OCI-LY1 (cell line): ENCODE data around the gene DNAJC7.

Experiments
- H2AFZ ChIP-seq: fragments of 200-600 bp; sonication (generic), shearing (Covaris generic); 2 replicates; pipeline ENCODE4 v1.6.0; 2014; ENCODE audit warnings: antibody characterized with exemption, mild to moderate bottlenecking, low read length
- H3F3A ChIP-seq: fragments of 200-600 bp; sonication (generic), shearing (Covaris generic); 2 replicates; pipeline ENCODE4 v1.6.0; 2014; ENCODE audit warnings: mild to moderate bottlenecking, antibody characterized with exemption, low read length, moderate library complexity; ENCODE audit not compliant: insufficient read depth
- H3K27ac ChIP-seq: fragments of 200-600 bp; sonication (generic); 2 replicates; pipeline ENCODE4 v1.5.1; 2014; ENCODE audit warnings: low read length, mixed run types, mild to moderate bottlenecking, low read depth; ENCODE audit not compliant: poor library complexity, severe bottlenecking
- H3K27me3 ChIP-seq: fragments of 200-600 bp; sonication (generic); 2 replicates; pipeline ENCODE4 v1.6.0; 2014; ENCODE audit warnings: antibody characterized with exemption, mild to moderate bottlenecking, low read length, moderate library complexity; ENCODE audit not compliant: insufficient read depth
- H3K36me3 ChIP-seq: fragments of 200-600 bp; sonication (generic); 2 replicates; pipeline ENCODE4 v1.6.1; 2014; ENCODE audit warnings: mild to moderate bottlenecking, antibody characterized with exemption, low read length, moderate library complexity, mixed read lengths; ENCODE audit not compliant: insufficient read depth
- H3K4me1 ChIP-seq: fragments of 200-600 bp; sonication (generic); 2 replicates; pipeline ENCODE4 v1.5.1; 2014; ENCODE audit warnings: mild to moderate bottlenecking, low read length, moderate library complexity; ENCODE audit not compliant: insufficient read depth, severe bottlenecking
- H3K4me2 ChIP-seq: fragments of 200-600 bp; sonication (generic), shearing (Covaris generic); 2 replicates; pipeline ENCODE4 v1.6.1; 2014; ENCODE audit warnings: low read length
- H3K4me3 ChIP-seq: fragments of 200-600 bp; sonication (generic); 2 replicates; pipeline ENCODE4 v1.5.1; 2014; ENCODE audit warnings: low read length, low read depth, mild to moderate bottlenecking, mixed read lengths; ENCODE audit not compliant: poor library complexity, severe bottlenecking
- H3K79me2 ChIP-seq: fragments of 200-600 bp; shearing (Covaris generic); 2 replicates; pipeline ENCODE4 v1.6.1; 2016; ENCODE audit warnings: mixed run types, low read length, mixed read lengths; ENCODE audit not compliant: insufficient read depth
- H3K9ac ChIP-seq: fragments of 200-600 bp; sonication (generic), shearing (Covaris generic); 2 replicates; pipeline ENCODE4 v1.6.1; 2014; ENCODE audit warnings: mild to moderate bottlenecking, low read length, mixed read lengths
- H3K9me2 ChIP-seq: fragments of 200-600 bp; sonication (generic), shearing (Covaris generic); 2 replicates; pipeline ENCODE4 v1.6.1; 2014; ENCODE audit warnings: low read depth, mild to moderate bottlenecking, low read length, mixed read lengths
- H3K9me3 ChIP-seq: fragments of 200-600 bp; shearing (Covaris generic); 2 replicates; pipeline ENCODE4 v1.6.1; 2014; ENCODE audit warnings: low read length, mixed read lengths
- H4K20me1 ChIP-seq: fragments of 200-600 bp; sonication (generic), shearing (Covaris generic); 2 replicates; pipeline ENCODE4 v1.6.0; 2016; ENCODE audit warnings: mild to moderate bottlenecking, low read length; ENCODE audit not compliant: insufficient read depth
- EZH2 ChIP-seq: fragments of 200-600 bp; sonication (generic), shearing (Covaris generic); IDR thresholded peaks from 2 replicates; pipeline ENCODE4 v1.8.0; 2017; ENCODE audit warnings: borderline replicate concordance, mixed run types, mild to moderate bottlenecking, antibody characterized with exemption, low read length, moderate library complexity, mixed read lengths
- TF ChIP-seq, protein P1 (sequence below): fragments of 200-600 bp; sonication (generic), shearing (Covaris generic); IDR thresholded peaks from 2 replicates; pipeline ENCODE4 v1.5.1; 2017; ENCODE audit warnings: mild to moderate bottlenecking, antibody characterized with exemption, low read length, moderate library complexity, mixed read lengths

Gene DNAJC7

GRCh38 chr17:42061646-42062487 is 44.6 kb upstream of the DNAJC7 start:
- H3K27ac ChIP-seq = no peak overlapping the region
- H3F3A ChIP-seq = no peaks in the 10 kb centered on the region
- H3K9me2 ChIP-seq = no peaks in the 10 kb centered on the region
- H3K9me3 ChIP-seq = no peaks in the 10 kb centered on the region
- H2AFZ ChIP-seq = no peak overlapping the region
- no peaks in the 10 kb centered on the region for H3K79me2 ChIP-seq
- H3K36me3 ChIP-seq = no peaks in the 10 kb centered on the region; the same call in 1 of the 2 replicates
- H3K4me1 ChIP-seq = peaks cover 7% of the 10 kb centered on the region
- H3K27me3 ChIP-seq = peaks cover 10% of the 10 kb centered on the region; the same call in 1 of the 2 replicates
- no peak for TF ChIP-seq EZH2
- TF ChIP-seq, protein P1, sequence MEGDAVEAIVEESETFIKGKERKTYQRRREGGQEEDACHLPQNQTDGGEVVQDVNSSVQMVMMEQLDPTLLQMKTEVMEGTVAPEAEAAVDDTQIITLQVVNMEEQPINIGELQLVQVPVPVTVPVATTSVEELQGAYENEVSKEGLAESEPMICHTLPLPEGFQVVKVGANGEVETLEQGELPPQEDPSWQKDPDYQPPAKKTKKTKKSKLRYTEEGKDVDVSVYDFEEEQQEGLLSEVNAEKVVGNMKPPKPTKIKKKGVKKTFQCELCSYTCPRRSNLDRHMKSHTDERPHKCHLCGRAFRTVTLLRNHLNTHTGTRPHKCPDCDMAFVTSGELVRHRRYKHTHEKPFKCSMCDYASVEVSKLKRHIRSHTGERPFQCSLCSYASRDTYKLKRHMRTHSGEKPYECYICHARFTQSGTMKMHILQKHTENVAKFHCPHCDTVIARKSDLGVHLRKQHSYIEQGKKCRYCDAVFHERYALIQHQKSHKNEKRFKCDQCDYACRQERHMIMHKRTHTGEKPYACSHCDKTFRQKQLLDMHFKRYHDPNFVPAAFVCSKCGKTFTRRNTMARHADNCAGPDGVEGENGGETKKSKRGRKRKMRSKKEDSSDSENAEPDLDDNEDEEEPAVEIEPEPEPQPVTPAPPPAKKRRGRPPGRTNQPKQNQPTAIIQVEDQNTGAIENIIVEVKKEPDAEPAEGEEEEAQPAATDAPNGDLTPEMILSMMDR = no peak
- no peaks in the 10 kb centered on the region for H4K20me1 ChIP-seq
- H3K4me2 ChIP-seq = no peak overlapping the region
- H3K4me3 ChIP-seq = no peak overlapping the region
- H3K9ac ChIP-seq = no peak overlapping the region

DNA sequence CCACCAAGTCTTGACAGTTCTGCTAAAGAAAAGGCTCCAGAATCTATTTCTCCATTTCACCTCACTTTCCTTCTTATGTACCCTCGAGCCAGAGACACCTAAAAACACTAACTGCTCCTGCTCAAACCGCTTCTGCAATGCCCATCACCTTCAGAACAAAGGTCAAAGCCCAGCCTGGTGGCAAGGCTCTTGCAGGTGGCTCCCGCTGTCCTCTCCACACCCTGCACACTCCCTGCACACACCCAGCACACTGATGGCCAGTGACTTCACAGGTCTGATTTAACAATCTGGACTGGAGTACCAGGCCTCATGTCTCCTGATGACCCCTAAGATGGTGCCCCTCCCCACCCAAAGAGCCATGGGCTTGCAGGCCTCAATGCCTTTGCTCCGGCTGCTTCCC is 43.0 kb upstream of the DNAJC7 start:
- Histone ChIP-seq H3K4me3 (no peak overlapping the region), H3K9me2 (no peaks in the 10 kb centered on the region), H3K79me2 (no peaks in the 10 kb centered on the region), H4K20me1 (no peaks in the 10 kb centered on the region), H3F3A (no peaks in the 10 kb centered on the region), H3K27me3 (peaks cover 23% of the 10 kb centered on the region; the same call in 1 of the 2 replicates), H2AFZ (no peak overlapping the region), H3K36me3 (no peaks in the 10 kb centered on the region; the same call in 1 of the 2 replicates), H3K9ac (no peak overlapping the region), H3K27ac (no peak overlapping the region), H3K4me2 (no peak overlapping the region), H3K9me3 (no peaks in the 10 kb centered on the region), H3K4me1 (peaks cover 7% of the 10 kb centered on the region)
- TF ChIP-seq, protein P1 = no peak
- no peak for TF ChIP-seq EZH2

- no peak overlapping the region for H2AFZ ChIP-seq
- H3K27ac ChIP-seq = no peak overlapping the region
- H3K4me2 ChIP-seq = no peak overlapping the region
- no peaks in the 10 kb centered on the region; the same call in 1 of the 2 replicates for H3K36me3 ChIP-seq
- H3K27me3 ChIP-seq = peaks cover 23% of the 10 kb centered on the region; the same call in 1 of the 2 replicates
- H3K9ac ChIP-seq = no peak overlapping the region
- no peaks in the 10 kb centered on the region for H4K20me1 ChIP-seq
- H3F3A ChIP-seq = no peaks in the 10 kb centered on the region
- no peaks in the 10 kb centered on the region for H3K79me2 ChIP-seq
- H3K9me2 ChIP-seq = no peaks in the 10 kb centered on the region
- no peak overlapping the region for H3K4me3 ChIP-seq
- no peaks in the 10 kb centered on the region for H3K9me3 ChIP-seq
- peaks cover 7% of the 10 kb centered on the region for H3K4me1 ChIP-seq
- TF ChIP-seq, protein P1 = no peak
- TF ChIP-seq EZH2 = no peak
Observed at GRCh38 chr17:42059815-42060214, 42.6 kb upstream of the DNAJC7 start.
